GM21825 (cell line): ENCODE results near the gene TSFM.
A peak's percentile ranks its signal among the peaks of the same experiment; 100 is the strongest.

Source experiments
- ATAC-seq: cut with Tn5 transposase; IDR thresholded peaks from one replicate; pipeline ENCODE4 v1.9.1; 2021; ENCODE audit warnings: mild to moderate bottlenecking, moderate library complexity; ENCODE audit not compliant: unreplicated experiment

The TSFM gene

DNA sequence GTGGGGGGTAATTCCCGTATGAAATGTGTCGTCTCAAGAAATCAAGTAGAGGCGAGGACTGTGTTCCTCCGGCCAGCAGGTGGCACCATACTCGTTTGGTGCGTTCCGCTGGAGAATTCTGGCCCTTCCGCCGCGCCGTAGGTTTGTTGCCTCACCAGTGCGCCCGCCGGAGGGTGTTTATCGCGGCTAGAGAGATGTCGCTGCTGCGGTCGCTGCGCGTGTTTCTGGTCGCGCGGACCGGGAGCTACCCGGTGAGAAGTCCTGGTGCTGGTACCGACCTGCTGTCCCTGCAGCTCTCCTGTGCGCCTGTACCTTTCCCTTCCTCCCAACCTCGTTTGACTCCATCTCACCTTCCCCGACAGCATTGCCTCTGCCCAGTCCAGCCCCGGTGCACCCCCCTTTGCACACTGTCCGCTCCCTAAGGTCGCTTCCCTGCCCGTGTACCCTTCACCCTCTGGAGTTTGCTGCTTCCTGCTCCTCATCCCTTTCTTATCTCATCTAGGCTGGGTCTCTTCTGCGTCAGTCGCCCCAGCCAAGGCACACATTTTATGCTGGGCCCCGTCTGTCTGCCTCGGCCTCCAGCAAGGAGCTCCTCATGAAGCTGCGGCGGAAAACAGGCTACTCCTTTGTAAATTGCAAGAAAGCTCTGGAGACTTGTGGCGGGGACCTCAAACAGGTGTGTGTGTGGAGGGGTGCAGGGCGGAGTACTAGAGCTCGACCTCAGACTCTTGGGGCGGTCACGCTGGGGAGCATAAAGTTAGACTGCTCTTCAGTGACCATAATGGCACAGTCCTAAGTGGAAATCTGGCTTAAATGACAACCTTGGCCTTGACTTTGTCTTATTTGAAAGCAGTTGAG, at the start of gene TSFM:
Gene TSFM (plus strand): TSS at position 180 of the 858 bp plus-strand sequence. CDS start 15 bp downstream, at position 195.
- ATAC-seq = peak; percentile 86

DNA sequence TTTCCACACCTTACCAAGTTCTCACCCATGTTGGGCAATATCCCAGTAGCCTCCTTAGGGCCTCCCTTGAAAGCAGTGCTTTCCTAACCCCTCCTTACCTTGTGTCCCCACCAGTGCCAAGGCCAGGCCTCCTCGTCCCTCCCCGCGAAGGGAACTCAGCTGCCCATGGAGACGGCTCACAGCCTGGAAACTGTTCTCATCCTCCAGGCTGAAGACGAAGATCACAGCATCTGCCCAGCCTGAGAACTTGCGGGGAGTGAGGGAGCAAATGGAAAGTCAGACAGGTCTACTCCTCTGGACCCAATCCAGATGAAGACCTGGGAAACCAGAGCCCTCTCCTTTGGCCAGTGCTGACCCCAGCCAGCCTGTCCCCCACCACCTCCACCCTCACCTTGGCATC, 48.7 kb upstream of the TSFM start:
- no peak for ATAC-seq

DNA sequence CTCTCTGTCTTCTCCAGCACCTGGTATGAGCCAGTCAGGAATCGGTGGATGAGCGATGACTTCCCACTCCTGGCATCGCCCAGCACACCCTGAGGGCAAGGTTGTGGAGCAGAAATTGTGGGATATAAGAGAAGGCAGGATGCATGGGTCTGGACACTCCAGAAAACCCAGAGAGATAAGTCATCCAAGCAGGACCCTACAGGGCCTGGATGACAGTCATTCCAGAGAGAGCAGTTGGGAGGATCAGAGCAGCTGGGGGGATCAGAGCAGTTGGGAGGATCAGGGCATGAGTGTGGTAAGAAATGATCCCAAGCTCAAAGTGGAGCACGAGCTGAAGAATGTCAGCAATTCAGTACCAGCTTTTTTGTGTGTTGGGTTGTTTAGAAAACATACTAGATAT, 48.0 kb upstream of the TSFM start:
- no peak for ATAC-seq

DNA sequence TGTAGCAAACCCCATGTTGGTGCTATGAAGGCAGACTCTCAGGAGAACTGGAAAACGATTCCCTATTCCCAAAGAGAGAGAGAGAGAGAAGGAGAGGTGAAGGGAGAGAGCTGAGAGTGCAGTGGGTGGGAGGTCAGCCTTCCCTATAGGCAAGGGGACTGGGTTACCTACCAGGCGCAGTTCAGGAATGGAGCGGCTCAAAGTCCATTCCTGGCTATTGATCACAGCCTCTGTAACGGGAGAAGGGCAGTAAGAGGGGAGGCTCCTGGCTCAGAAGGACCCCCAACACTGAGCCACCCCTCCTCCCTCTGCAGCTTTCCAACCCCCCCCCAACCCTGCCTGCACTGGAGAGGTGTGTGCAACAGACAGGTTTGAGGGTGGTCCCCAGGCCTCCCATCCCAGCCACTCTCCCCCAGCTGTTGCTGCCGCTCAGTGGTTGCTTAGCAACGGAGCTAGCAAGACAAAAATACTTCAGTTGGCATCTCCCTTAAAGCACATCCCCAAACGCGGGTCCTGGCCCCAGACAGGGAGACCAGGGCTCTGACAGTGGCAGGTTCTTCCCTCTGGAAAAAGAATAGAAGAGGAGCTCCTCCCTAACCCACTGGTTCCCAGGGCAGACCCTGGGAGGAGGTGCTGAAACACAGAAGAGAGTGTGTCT, 47.3 kb upstream of the TSFM start:
- ATAC-seq = no peak

DNA sequence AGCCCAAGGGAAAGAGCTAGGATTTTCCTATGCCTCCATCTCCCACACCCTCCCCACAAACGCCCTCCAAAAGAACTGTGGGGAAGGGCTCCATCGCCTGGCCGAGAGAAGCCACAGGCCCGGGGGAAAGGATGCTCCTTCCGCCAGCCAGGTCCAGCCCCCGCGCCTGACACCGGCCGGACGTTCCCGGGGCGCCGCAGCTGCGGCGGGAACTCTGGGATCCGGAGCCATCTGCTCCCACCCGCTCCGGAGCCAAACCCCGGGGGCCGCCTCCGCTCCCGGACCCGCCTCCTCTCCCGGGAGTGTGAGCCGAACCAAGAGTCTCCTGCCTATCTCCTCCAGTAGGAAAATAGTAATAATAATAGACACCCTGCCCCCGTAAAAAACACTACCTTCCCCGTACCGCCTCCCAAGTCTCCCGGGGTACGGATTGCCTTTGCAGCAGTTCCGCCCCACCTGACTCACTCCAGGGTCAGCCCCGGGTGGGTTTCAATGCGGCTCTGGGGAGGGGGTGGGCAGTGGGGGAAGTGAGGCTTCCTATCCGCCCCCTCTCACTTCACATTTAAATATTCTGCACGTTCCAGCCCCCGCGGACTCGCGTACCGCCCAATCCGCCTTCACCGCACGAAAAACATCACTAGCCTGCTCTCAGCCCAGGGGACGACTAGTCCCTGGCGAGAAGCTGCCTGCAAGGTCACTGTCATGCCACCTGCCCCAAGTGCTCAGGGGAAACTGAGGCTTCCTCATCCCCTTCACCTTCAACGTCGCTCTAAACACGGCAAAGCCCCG, 46.4 kb upstream of the TSFM start:
- no peak for ATAC-seq

DNA sequence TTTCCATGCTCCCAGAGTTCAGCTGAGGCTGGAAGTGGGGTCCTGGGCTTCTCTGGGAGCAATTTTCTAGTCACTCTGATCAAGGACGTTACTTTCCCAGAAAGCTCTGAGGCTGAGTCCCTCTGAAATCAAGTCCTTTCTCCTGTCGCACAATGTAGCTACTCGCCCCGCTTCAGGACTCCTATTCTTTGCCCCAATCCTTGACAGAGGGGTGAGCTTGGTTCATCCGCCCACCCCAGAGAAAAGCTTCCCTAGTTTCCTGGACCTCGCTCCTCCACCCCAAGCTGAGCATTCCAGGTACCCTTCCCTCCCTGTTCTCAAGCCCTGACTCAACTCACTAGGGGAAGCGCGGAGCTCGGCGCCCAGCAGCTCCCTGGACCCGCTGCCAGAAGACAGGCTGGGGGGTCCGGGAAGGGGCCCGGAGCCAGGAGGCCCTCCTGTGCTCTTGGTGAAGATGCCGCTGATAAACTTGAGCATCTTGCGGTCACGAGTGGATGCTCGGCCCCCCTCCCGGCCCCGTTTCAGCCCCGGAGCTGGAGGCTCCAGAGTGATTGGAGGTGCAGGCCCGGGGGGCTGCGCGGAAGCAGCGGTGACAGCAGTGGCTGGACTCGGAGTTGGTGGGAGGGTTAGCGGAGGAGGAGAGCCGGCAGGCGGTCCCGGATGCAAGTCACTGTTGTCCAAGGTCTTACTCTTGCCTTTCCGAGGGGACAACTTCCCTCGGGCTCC, 45.7 kb upstream of the TSFM start:
- ATAC-seq = no peak

DNA sequence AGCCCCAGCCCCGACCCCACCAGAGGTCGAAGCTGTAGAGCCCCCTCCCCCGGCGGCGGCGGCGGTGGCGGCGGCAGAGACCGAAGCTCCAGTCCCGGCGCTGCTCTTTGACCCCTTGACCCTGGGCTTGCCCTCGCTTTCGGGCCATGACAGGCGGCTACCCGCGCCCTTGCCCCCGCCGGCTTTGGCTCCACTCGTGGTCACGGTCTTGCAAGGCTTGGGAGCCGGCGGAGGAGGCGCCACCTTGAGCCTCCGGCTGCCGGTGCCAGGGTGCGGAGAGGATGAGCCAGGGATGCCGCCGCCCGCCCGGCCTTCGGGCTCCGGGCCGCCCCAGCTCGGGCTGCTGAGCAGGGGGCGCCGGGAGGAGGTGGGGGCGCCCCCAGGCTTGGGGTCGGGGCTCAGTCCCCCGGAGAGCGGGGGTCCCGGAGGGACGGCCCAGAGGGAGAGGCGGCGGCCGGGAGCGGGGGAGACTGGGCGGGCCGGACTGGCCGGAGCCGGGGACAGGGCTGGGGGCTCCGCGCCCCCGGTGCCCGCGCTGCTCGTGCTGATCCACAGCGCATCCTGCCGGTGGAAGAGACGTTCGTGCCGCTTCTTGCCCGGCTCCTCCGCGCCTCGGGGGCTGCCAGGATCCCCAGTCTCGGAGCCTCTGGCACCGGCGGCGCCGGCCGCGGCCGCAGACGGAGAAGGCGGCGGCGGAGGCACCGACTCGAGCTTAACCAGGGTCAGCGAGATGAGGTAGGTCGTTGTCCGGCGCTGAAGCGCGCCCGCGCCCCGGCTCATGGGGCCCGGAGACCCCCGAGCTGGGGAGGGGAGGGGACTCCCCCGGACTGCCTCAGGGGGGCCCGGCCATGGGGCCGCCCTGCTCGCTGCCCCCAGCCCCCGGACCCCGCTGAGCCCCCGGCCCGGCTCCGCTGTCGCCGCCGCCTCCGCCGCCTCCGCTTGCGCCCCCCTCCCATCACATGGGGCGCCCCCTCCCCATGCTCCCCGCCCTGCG, 44.8 kb upstream of the TSFM start:
- no peak for ATAC-seq

DNA sequence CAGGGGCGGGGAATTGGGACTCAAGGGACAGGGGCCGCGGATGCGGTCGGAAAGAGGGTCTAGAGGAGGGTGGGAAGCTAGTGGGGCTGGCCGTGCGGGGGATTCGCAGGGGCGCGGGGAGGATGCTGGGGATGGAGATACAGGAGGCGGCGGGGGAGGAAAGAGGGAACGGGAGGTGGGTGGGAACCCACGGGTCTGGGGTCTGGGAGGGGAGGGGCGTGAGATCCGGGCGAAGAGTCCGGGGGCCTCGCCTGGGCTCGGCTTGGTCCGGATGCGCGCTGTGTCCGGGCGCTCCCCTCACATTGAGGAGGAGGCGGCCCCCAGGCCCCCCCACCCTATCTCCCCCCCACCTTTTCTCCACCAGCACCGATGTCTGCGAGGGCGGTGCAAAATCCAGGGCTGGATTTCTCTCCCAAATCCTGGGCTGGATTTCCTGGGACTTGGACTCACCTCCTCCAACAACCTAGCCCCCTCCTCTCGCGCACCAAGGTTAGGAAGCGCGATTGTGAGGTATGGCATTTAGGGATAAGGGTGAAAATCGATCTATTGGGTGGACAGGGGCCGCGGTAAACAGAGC, 43.8 kb upstream of the TSFM start, which contains the start of gene AGAP2:
Gene AGAP2 (minus strand): TSS at position 82 of the 577 bp plus-strand sequence. CDS start 496 bp downstream, outside the sequence.
- no peak for ATAC-seq

DNA sequence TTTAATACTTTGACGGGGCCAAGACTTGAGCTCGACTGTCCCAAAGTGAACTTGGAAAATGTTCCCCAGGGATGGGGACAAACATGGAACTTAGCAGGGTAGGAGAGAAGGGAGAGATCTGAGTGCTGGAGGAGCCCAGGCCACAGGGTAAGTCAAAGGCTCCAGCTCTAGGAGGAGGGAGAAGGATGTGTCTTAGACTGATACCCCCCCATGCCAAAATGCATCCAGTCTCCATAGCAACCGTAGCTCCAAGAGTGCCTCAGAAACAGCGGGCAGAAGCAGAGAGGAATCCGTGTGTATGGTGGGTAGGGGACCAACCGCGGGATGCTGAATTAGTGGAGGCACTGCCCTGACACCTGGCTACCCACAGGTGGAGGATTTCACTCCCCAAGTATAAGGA, 43.2 kb upstream of the TSFM start:
- no peak for ATAC-seq

DNA sequence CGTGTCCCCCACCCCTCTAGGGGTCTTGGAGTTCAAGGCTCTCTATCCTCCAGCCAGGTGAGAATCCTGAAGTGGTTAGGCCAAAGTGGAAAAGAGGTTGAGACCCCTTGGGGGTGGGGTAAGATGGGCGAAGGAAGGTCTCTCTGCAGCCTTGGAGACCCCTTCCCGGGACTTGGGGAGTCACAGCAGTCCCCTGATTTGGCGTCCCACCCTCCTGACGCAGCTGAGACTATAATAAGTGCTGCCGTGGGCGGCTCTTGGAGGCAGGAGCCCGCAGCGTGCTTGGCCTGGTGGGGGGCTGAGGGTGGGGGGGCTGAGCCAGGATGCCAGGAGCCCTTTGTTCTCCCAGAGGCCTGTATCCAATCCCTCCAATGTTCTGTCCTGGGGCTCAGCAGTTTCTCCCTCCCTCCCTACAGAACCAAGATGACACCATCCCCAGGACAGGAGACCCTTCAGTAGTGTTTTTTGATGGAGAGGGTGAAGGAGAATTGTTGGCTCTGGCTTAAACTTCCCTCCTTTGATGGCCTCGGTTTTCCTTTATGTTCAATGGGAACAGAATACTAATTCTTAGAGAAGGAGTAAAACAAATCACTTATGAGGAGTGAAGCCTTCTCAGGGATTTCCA, 42.6 kb upstream of the TSFM start:
- no peak for ATAC-seq

DNA sequence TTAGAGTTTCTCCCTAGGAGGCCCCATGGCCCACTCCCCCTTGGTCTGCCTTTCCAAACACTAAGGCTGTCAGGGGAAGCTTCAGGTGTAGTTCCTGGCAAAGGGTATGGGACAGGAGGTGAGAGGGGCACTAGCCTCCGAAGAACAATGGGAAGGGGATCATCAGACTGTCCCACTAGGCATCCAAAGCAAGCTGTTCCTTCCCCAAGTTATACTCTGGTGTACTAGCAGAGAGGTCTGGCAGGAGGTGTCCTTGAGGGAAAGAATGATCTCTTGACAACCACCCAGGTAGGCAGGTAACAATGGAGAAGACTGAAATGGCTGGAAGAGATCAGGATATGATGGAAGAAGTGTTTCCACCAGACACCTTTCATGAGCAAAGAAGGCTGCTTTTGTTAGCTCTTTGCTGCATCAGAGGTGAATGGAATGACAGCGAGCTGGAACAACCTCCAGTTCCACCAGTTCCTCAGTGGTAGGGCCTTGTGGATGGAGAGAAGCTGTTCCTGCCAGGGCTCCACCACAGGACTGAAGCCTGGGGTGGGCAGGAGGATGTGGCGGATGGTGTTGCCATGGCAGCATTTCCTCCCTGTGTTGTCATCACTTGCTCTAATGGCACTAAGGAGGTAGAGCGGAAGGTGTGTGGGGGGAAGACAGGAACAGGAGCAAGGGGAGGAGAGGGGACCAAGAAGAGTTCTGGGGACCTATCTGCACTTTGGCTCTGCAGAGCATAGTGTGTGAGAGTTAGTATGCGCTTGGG, 41.8 kb upstream of the TSFM start:
- ATAC-seq = peak; percentile 50

DNA sequence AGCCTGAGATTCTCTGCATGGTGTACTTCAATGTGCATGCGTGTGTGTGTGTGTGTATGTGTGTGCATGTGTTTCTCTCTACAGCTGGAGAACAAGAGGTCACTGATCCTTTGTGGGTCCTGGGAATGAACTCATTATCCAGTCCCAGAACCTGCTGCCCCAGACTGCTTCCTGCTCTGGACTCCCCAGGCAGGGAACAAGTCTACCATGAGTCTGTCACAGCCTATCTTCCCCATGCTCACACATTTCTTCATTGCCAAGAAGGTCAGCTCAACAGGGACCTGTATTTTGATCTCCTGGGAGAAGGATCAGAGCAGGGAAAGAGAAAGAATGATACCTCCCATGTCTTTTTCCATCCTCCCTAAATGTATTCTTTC, 41.2 kb upstream of the TSFM start:
- no peak for ATAC-seq

DNA sequence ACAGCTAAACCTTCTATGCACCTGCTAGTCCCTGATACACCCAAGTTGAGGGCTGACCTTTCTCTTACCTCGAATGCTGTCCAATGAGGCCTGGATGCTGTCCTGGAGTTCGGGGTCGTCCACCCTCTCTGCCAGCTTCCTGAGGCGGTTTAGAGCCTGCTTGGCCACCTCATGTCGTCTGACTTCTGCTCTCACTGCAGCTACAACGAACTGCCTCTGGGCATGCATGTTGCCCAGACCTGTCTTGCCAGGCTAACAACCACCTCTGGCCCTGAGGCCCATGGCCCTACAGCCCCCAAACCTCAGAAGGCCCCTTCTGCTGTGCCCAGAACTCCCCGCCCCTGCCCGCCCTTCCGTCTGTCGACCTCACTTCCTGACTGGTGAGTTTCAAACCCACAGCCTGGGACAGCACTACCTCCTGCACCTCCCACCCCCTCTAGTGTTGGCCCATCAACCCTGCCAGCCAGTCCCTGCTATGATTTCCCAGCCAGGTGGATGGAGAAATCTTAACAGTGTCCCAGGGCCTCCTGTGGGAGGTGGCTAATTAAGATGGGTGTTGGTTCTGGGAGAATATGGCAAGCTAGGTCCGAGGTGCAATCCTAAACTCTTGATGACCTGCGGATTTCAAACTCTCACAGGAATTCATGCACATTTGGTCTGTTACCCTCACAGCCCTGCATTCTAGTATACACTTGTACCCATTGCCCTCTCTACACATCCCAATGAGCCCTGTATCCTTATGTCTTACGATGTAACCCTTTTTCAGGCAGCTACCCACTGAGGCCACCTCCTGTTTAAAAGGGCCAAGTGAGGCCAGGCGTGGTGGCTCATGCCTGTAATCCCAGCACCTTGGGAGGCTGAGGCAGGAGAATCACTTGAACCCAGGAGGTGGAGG, 40.5 kb upstream of the TSFM start:
- peak; percentile 58 for ATAC-seq

DNA sequence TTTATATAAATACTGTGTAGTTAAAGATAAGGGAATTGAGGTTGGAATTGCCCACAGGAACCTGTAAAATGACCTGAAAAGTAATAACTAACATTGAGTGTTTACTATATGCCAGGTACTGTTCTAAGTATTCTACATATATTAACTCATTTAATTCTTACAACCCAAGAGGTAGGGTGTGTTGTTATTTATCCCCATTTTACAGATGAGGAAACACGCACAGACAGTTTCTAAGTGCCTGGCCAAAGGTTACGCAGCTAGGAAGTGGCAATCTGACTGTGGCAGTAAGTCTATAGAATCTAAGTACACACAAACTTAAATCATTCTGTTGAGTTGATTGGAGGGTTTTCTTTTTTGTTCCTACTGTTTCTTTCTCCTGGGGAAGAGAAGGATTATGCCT, 38.8 kb upstream of the TSFM start:
- no peak for ATAC-seq

DNA sequence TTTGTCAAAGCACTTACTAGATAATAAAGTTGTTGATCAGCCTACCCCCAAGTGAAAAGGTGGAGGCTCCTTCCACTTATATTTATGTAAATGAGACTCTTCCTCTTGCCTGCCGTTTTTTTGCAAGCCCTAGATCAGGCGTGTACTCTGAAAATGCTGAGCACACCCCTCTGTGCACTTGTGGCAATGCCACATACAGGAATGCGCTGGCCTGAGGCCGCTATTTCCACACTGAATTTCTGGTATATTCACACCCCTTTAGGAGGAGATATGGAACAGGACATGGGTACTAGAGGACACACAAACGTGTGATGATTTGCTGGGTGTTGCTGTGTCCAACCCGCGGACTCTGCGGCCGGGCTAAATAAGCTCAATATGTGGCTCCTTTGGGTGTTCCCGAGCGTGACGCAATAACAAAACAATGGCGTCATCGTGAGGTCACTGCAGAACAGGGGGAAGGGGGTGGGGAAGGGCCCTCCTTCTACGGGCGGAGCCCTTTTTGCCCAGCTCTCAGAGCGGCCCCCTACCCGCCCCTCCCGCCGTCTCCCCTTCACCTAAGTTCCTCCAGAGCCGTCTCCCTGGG, 38.3 kb upstream of the TSFM start:
- ATAC-seq = peak; percentile 34

DNA sequence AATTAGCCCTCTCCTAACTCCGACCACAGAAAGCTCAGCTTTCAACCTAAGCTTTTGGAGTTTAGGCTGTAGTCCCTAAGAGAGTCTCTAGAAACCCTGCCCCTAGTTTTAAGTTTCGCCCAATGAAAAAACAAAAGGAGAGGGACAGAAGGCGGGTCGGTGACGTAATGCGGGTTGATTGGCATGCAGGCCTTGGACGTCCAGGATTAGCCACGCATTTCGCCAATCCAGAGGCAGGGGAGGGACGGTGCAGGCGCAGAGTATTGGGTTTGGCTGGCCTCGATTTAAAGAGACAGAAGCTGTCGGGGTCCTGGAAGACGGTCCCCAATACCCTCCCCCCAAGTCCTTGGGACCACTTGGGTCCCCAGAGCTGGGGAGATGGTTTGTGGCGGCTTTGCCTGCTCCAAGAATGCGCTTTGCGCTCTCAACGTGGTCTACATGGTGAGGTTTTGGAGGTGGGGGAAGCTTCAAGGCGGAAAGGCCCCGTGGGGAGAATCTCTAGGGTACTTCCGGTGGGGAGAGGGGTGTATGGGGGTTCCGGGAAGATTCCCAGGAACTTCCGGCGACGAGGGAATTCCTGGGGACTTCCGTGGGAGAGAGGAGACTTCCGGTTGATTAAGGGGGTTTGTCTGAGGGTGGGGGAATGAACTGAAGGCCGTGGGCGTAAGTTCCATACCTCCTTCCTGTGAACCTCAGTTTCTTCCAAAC, 37.7 kb upstream of the TSFM start, which contains the start of gene TSPAN31:
Gene TSPAN31 (plus strand): TSS at position 263 of the 708 bp plus-strand sequence. CDS start 116 bp downstream, at position 379.
- ATAC-seq = peak; percentile 73
